GM12878 (cell line): ENCODE results near the gene OR4N5. TPM values are rescaled to one million over a fixed set of nuclear protein-coding genes. Genes with fewer than 3 reads are reported as not detected.

Source experiments
- CBFB ChIP-seq: IDR thresholded peaks from 2 replicates; pipeline ENCODE4 v1.6.1; 2016; ENCODE audit warnings: antibody characterized with exemption, low read depth
- CUX1 ChIP-seq: IDR thresholded peaks from 2 replicates; pipeline ENCODE4 v1.6.1; 2012; ENCODE audit warnings: improper control_type of control experiment, low read depth, low read length; ENCODE audit not compliant: insufficient replicate concordance
- FOXK2 ChIP-seq: fragments of 450-650 bp; IDR thresholded peaks from 2 replicates; pipeline ENCODE4 v1.6.1; 2017; ENCODE audit warnings: mild to moderate bottlenecking, moderate library complexity
- HDAC2 ChIP-seq: fragments of 200-600 bp; sonication (generic); IDR thresholded peaks from 2 replicates; pipeline ENCODE4 v1.6.1; 2017
- IRF5 ChIP-seq: fragments of 450-650 bp; IDR thresholded peaks from 2 replicates; pipeline ENCODE4 v1.6.1; 2017; ENCODE audit warnings: borderline replicate concordance
- KAT2A ChIP-seq: conservative IDR thresholded peaks from 2 replicates; pipeline ENCODE4 v1.6.1; 2011; ENCODE audit warnings: low read depth, low read length; ENCODE audit not compliant: control insufficient read depth
- KDM1A ChIP-seq: fragments of 200-600 bp; sonication (generic); IDR thresholded peaks from 2 replicates; pipeline ENCODE4 v1.6.1; 2016; ENCODE audit warnings: borderline replicate concordance
- LARP7 ChIP-seq: fragments of 450-650 bp; IDR thresholded peaks from 2 replicates; pipeline ENCODE4 v1.6.1; 2017; ENCODE audit warnings: mild to moderate bottlenecking
- MTA2 ChIP-seq: fragments of 450-650 bp; IDR thresholded peaks from 2 replicates; pipeline ENCODE4 v1.6.1; 2016; ENCODE audit warnings: low read depth, mild to moderate bottlenecking, moderate library complexity
- NFIC ChIP-seq: IDR thresholded peaks from 2 replicates; pipeline ENCODE4 v1.6.1; 2012; ENCODE audit warnings: low read depth, mild to moderate bottlenecking, inconsistent platforms, low read length, moderate library complexity
- NFYA ChIP-seq: IDR thresholded peaks from 2 replicates; pipeline ENCODE4 v1.6.1; 2011; ENCODE audit warnings: low read depth, mild to moderate bottlenecking, low read length, improper control_type of control experiment, borderline replicate concordance
- NFYB ChIP-seq: IDR thresholded peaks from 2 replicates; pipeline ENCODE4 v1.6.1; 2011; ENCODE audit warnings: low read depth, mild to moderate bottlenecking, low read length, improper control_type of control experiment, moderate library complexity; ENCODE audit not compliant: insufficient read depth
- PAX8 ChIP-seq: fragments of 450-650 bp; IDR thresholded peaks from 2 replicates; pipeline ENCODE4 v1.6.1; 2017; ENCODE audit warnings: mild to moderate bottlenecking, moderate library complexity
- WRNIP1 ChIP-seq: IDR thresholded peaks from 2 replicates; pipeline ENCODE4 v1.6.1; 2011; ENCODE audit warnings: low read depth, low read length, improper control_type of control experiment, borderline replicate concordance
- polyA plus RNA-seq, 11 experiments: library from polyadenylated mRNA; depleted of rRNA in 4 of 11; unstranded in 6 of 11; stranded (reverse) in 5 of 11; fragments of >200 nt; fragmentation: Nextera tagmentation in 4 of 11; fragmentation: Illumina TruSeq in 1 of 11; extraction: Ambion mirVana in 4 of 11; extraction: Trizol in 1 of 11; gene quantifications; 1 replicate in 1 of 11; 2 replicates in 10 of 11; pipeline versions ENCODE4 v1.2.1 to v1.2.3, GENCODE V29; 2011 to 2016; ENCODE audit warnings: inconsistent platforms in 2 of 11, missing spikeins in 2 of 11, low read depth in 1 of 11
- total RNA-seq, 4 experiments: library from RNA; depleted of rRNA in 3 of 4; stranded (reverse); fragments of >200 nt in 3 of 4; fragmentation: Illumina TruSeq in 1 of 4; extraction: Trizol in 1 of 4; gene quantifications; 2 replicates each; pipeline versions ENCODE4 v1.2.1 to v1.2.3, GENCODE V29; 2013 to 2021

Gene OR4N5
- total and polyA plus RNA-seq, 10 of the 15 experiments (the other 5 are each of a cell fraction or from before 2014, with no cell fraction given): not detected

GRCh38 chr14:20092050-20092449 lies 46.6 kb upstream of the OR4N5 start (continued):
- no peak for TF ChIP-seq CUX1
- TF ChIP-seq PAX8: no peak
- TF ChIP-seq NFYB: no peak
- no peak for TF ChIP-seq CBFB
- TF ChIP-seq IRF5: no peak
- TF ChIP-seq NFYA: no peak
- no peak for TF ChIP-seq KDM1A
- no peak for TF ChIP-seq LARP7
- no peak for TF ChIP-seq HDAC2
- TF ChIP-seq MTA2: no peak
- TF ChIP-seq WRNIP1: no peak
- no peak for TF ChIP-seq KAT2A
- no peak for TF ChIP-seq NFIC
- no peak for TF ChIP-seq FOXK2
